Keratinocyte (primary cell): Measurements from ENCODE around the gene PCMTD2. TPM values are rescaled to one million over a fixed set of nuclear protein-coding genes. Genes with fewer than 3 reads are reported as not detected.

Experiments
- DNase-seq: peaks from one replicate; pipeline ENCODE4 v3.0.0-alpha.2; 2011; ENCODE audit warnings: low read depth, missing footprints, low spot score
- FAIRE-seq: peaks from 2 replicates; lab custom pipeline; 2011; peaks lifted over from hg19 to GRCh38; lab: Jason Lieb, UNC
- H2AFZ ChIP-seq: 2 replicates; pipeline ENCODE4 v1.6.0; 2012; ENCODE audit warnings: low read length, control low read depth, inconsistent platforms; ENCODE audit not compliant: control insufficient read depth
- H3K27ac ChIP-seq: 2 replicates; pipeline ENCODE4 v1.5.1; 2011; ENCODE audit warnings: low read length; ENCODE audit not compliant: control insufficient read depth, insufficient read depth
- H3K27me3 ChIP-seq: 3 replicates; pipeline ENCODE4 v1.6.0; 2011; ENCODE audit warnings: low read length; ENCODE audit not compliant: control insufficient read depth, insufficient read depth; ENCODE audit errors: extremely low read depth
- H3K36me3 ChIP-seq, 2 experiments: 2 replicates in 1 of 2; 3 replicates in 1 of 2; pipeline ENCODE4 v1.5.1; 2011; ENCODE audit warnings: low read length in 2 of 2, mild to moderate bottlenecking in 1 of 2; ENCODE audit not compliant: control insufficient read depth in 2 of 2, insufficient read depth in 2 of 2; ENCODE audit errors: extremely low read depth in 1 of 2
- H3K4me1 ChIP-seq: 3 replicates; pipeline ENCODE4 v1.5.1; 2011; ENCODE audit warnings: low read length; ENCODE audit not compliant: control insufficient read depth, insufficient read depth; ENCODE audit errors: extremely low read depth
- H3K4me2 ChIP-seq: 3 replicates; pipeline ENCODE4 v1.6.0; 2011; ENCODE audit warnings: low read depth, low read length; ENCODE audit not compliant: control insufficient read depth, insufficient read depth; ENCODE audit errors: extremely low read depth
- H3K4me3 ChIP-seq, 3 experiments: fragments of 200-600 bp in 1 of 3; sonication (generic) in 1 of 3; 2 replicates in 2 of 3; 3 replicates in 1 of 3; pipeline ENCODE4 v1.5.1; 2011 to 2016; ENCODE audit warnings: low read length in 3 of 3, mild to moderate bottlenecking in 3 of 3, control low read depth in 2 of 3, inconsistent platforms in 1 of 3, low read depth in 1 of 3, mixed read lengths in 1 of 3, mixed run types in 1 of 3, moderate library complexity in 1 of 3; ENCODE audit not compliant: control insufficient read depth in 2 of 3, insufficient read depth in 2 of 3; ENCODE audit errors: extremely low read depth in 1 of 3
- H3K79me2 ChIP-seq: 2 replicates; pipeline ENCODE4 v1.6.0; 2012; ENCODE audit warnings: low read length; ENCODE audit not compliant: control insufficient read depth, insufficient read depth
- H3K9ac ChIP-seq: 3 replicates; pipeline ENCODE4 v1.6.0; 2011; ENCODE audit warnings: low read length; ENCODE audit not compliant: control insufficient read depth, insufficient read depth; ENCODE audit errors: extremely low read depth
- H3K9me1 ChIP-seq: 3 replicates; pipeline ENCODE4 v1.6.0; 2011; ENCODE audit warnings: low read length; ENCODE audit not compliant: control insufficient read depth, insufficient read depth; ENCODE audit errors: extremely low read depth
- H3K9me3 ChIP-seq: 2 replicates; pipeline ENCODE4 v1.5.1; 2012; ENCODE audit warnings: low read depth, low read length; ENCODE audit not compliant: control insufficient read depth
- H4K20me1 ChIP-seq: 3 replicates; pipeline ENCODE4 v1.6.0; 2011; ENCODE audit warnings: low read length; ENCODE audit not compliant: control insufficient read depth, insufficient read depth; ENCODE audit errors: extremely low read depth
- EZH2 ChIP-seq: IDR thresholded peaks from one replicate; pipeline ENCODE4 v1.6.1; 2012; ENCODE audit warnings: inconsistent platforms, mild to moderate bottlenecking, low read length, moderate library complexity
- dilution Hi-C: fragments of 300-500 bp; cut with MboI; formaldehyde crosslinking; loops from one replicate; pipeline ENCODE4 v1.7.0; 2020; ENCODE audit warnings: low sequenced_read_pairs; ENCODE audit not compliant: extremely low pct_ligation_motif_present
- polyA plus RNA-seq, 5 experiments: library from polyadenylated mRNA; depleted of rRNA in 3 of 5; stranded (reverse) in 3 of 5; stranded (forward) in 1 of 5; unstranded in 1 of 5; fragments of >200 nt; gene quantifications; 1 replicate in 1 of 5; 2 replicates in 3 of 5; 3 replicates in 1 of 5; pipeline versions ENCODE4 v1.2.1 to v1.2.3, GENCODE V29; 2011 to 2012; ENCODE audit warnings: missing spikeins in 2 of 5, low read depth in 1 of 5, low replicate concordance in 1 of 5
- TF ChIP-seq, protein P1 (sequence below), 3 experiments: IDR thresholded peaks in 1 of 3; conservative IDR thresholded peaks in 1 of 3; optimal IDR thresholded peaks in 1 of 3; 2 replicates in 2 of 3; 3 replicates in 1 of 3; pipeline versions ENCODE3 to v1.5.1; 2011; ENCODE audit warnings: low read length in 3 of 3, mild to moderate bottlenecking in 3 of 3, moderate library complexity in 2 of 3, control low read depth in 1 of 3, inconsistent platforms in 1 of 3; ENCODE audit not compliant: insufficient read depth in 2 of 3; ENCODE audit errors: extremely low read depth in 1 of 3

Gene PCMTD2
- polyA plus RNA-seq, 1 donor (not counting 4 experiments of a cell fraction or from before 2014, with no cell fraction given): 25.8 TPM

GRCh38 chr20:64241061-64241460, 14.5 kb upstream of the PCMTD2 start:
- H3K36me3 ChIP-seq: no peaks in the 10 kb centered on the region
- no peaks in the 10 kb centered on the region for H3K9me3 ChIP-seq
- no peaks in the 10 kb centered on the region for H3K79me2 ChIP-seq
- H3K9ac ChIP-seq: no peak overlapping the region
- no peak for FAIRE-seq
- no peaks in the 10 kb centered on the region for H3K4me1 ChIP-seq
- H2AFZ ChIP-seq: no peak overlapping the region
- DNase-seq: no peak
- no peaks in the 10 kb centered on the region for H3K9me1 ChIP-seq
- H3K27me3 ChIP-seq: peaks cover 30% of the 10 kb centered on the region
- no peak overlapping the region for H3K4me3 ChIP-seq
- TF ChIP-seq EZH2: no peak
- TF ChIP-seq, protein P1, sequence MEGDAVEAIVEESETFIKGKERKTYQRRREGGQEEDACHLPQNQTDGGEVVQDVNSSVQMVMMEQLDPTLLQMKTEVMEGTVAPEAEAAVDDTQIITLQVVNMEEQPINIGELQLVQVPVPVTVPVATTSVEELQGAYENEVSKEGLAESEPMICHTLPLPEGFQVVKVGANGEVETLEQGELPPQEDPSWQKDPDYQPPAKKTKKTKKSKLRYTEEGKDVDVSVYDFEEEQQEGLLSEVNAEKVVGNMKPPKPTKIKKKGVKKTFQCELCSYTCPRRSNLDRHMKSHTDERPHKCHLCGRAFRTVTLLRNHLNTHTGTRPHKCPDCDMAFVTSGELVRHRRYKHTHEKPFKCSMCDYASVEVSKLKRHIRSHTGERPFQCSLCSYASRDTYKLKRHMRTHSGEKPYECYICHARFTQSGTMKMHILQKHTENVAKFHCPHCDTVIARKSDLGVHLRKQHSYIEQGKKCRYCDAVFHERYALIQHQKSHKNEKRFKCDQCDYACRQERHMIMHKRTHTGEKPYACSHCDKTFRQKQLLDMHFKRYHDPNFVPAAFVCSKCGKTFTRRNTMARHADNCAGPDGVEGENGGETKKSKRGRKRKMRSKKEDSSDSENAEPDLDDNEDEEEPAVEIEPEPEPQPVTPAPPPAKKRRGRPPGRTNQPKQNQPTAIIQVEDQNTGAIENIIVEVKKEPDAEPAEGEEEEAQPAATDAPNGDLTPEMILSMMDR (optimal IDR thresholded peaks at IDR 0.05 in 1 of 3, IDR thresholded peaks at IDR 0.05 in 1 of 3, conservative IDR thresholded peaks at IDR 0.05 in 1 of 3; ENCODE audit: extremely low read depth in 1 of 3, insufficient read depth in 2 of 3, low read length in 3 of 3): no peak
- no peak overlapping the region for H3K4me2 ChIP-seq
- H3K27ac ChIP-seq: no peak overlapping the region
- H4K20me1 ChIP-seq: no peaks in the 10 kb centered on the region
- dilution Hi-C loops: no loop called here

GRCh38 chr20:64242003-64242796, 13.3 kb upstream of the PCMTD2 start:
- Histone ChIP-seq H3K9me1 (no peaks in the 10 kb centered on the region), H4K20me1 (no peaks in the 10 kb centered on the region), H2AFZ (no peak overlapping the region), H3K4me2 (no peak overlapping the region), H3K79me2 (no peaks in the 10 kb centered on the region), H3K4me1 (no peaks in the 10 kb centered on the region), H3K27ac (no peak overlapping the region), H3K27me3 (peaks cover 35% of the 10 kb centered on the region), H3K9ac (no peak overlapping the region), H3K36me3 (no peaks in the 10 kb centered on the region), H3K4me3 (no peak overlapping the region), H3K9me3 (no peaks in the 10 kb centered on the region)
- no peak for FAIRE-seq
- dilution Hi-C loops: no loop called here
- no peak for TF ChIP-seq EZH2
- TF ChIP-seq, protein P1 (optimal IDR thresholded peaks at IDR 0.05 in 1 of 3, IDR thresholded peaks at IDR 0.05 in 1 of 3, conservative IDR thresholded peaks at IDR 0.05 in 1 of 3; ENCODE audit: extremely low read depth in 1 of 3, insufficient read depth in 2 of 3, low read length in 3 of 3): no peak
- no peak for DNase-seq
